Forelimb muscle (tissue), 1 donor: ENCODE measurements around the gene CCDC124. TPM values are rescaled to one million over a fixed set of nuclear protein-coding genes. Genes with fewer than 3 reads are reported as not detected.

ENCODE experiments used
- DNase-seq: peaks from one replicate; pipeline ENCODE4 v3.0.0-alpha.2; 2013; ENCODE audit warnings: low read depth
- polyA plus RNA-seq: library from polyadenylated mRNA; unstranded; fragments of 120-200 nt; gene quantifications from one replicate; pipeline ENCODE4 v1.2.1, GENCODE V29; 2013; ENCODE audit not compliant: insufficient read length

The CCDC124 gene
- polyA plus RNA-seq, 1 donor: 54.8 TPM

GRCh38 chr19:17953316-17953801, 20.5 kb downstream of the CCDC124 start:
- no peak for DNase-seq

GRCh38 chr19:17953869-17954268, 21.1 kb downstream of the CCDC124 start:
- no peak for DNase-seq

DNA sequence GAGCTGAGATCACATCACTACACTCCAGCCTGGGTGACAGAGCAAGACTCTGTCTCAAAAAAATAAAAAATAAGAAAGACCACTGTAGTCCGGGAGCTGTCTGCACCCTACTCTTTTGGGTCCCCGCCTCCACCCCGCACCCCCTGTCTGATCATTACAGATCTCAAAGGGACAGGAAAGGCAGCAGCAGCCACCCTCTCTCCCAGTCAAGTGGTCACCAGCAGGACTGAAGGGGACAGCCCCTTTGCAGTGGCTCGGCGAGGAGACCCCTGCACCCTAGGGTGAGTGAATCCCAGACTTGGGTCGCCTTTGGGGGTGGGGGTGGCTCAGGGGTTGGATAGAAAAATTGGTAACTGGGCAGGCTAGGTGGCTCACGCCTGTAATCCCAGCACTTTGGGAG, 21.6 kb downstream of the CCDC124 start:
- DNase-seq: no peak

DNA sequence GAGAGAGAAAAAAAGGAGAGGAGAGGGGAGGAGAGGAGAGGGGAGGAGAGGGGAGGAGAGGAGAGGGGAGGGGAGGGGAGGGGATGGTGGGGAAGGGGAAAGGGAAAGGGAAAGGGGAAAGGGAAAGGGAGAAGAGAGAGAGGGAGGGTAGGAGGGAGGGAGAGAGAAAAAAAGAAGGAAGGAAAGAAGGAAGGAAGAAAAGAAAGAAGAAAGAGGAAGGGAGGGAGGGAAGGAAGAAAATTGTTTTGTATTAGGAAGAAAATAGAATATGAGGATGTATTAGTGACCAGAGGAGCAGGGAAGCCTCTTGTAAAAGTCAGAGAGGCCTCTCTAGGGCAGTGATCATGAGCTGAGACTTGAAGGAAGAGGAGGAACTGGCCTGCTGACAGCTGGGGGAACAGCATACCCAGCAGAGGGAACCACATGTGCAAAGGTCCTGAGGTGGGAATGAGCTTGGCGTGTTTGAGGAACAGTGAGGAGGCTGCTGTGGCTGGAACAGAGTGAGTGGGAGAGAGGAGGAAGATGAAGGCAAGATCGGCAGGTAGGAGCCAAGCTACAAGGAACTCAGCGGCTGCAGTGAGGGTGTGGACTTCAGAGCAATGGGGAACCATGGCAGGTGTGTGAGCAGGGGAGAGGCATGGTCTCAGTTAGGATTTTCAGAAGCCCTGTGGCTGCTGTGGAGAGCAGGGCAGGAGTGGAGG, 24.5 kb downstream of the CCDC124 start:
- DNase-seq: no peak

- DNase-seq: no peak
Observed at GRCh38 chr19:17957885-17958284, 25.1 kb downstream of the CCDC124 start.

DNA sequence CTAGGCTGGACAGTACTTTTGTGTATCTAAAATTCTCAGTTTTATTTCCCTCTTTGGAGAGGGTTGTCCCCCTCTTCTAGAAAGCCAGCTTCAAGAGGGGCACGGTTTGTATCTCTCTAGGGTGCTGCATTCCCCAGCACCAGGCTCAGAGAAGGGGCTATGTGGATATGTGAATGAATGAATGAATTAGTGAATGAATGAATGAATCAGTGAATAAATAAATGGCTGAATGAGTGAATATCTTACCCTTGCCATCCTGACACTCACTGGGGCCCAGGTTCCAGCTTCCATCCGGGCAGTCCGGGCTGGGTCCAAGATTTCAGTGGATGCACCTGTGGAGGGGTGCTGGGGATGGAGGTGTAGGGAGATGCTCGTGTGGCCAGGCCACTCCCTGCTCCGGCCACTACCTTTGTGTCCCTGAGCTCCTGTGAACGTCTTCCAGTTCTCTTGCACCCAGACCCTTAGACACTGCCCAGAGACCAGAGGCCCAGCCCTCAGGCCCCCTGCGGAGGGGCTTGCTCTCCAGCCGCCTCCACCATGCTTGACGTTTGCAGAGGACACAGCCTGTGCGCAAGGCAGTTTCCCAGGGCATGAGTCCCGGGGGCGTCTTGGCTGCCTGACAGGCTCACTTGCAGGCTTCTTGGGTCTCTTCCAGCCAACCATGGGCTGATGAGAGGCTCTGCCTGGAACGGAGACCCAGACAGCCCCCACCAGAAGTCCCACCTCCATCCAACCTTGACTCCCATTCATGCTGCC, 31.3 kb downstream of the CCDC124 start:
- DNase-seq: no peak

DNA sequence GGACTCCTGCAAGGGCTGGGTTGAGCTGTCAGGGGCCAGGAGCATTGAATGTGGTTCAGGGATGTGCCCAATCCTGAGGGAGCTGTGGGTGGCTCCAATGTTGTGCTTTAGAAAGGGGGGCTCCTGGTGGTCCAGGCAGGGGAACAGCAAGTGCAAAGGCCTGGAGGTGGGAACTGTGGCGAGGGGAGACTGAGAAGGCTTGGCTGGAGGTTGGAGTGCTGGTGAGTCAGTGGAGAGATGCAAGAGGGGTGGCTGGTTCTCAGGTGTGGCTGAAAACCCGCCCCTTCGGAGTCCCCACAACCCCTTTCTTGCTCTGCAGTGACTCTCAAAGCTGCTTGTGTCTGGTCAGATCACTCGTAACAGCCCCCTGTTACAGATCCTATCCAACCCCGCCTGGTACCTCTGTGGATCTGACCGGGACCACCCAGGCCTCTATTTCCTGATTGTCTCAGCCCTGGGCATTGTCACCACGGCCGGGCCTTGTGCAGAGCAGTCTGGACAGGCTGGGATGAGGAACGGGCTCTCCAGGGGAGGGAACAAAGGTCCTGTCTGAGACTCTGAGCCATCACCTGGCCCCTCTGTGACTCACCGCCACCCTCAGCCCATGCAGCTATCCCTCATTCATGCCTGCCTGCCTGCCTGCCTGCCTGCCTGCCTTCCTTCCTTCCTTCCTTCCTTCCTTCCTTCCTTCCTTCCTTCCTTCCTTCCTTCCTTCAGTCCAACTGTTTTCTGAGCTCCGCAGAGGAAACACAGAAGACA, 32.7 kb downstream of the CCDC124 start:
- no peak for DNase-seq

DNA sequence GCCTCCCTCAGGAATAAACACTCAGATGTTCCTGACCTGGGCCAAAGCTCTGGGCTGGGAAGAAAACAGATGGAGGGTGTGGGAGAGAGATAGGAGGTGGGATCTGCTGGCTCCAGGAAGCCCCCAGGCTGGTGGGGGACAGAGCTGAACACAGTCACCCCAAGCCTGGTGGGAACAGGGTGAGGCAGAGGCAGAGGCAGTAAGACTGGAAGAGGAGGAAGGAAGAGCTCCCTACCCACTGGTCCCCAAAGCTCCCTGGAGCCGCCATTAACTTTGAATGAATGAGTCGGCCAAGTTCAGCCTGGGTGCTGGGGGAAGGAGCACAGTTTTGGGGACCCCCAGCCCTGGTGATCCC, 33.3 kb downstream of the CCDC124 start:
- DNase-seq: no peak

DNA sequence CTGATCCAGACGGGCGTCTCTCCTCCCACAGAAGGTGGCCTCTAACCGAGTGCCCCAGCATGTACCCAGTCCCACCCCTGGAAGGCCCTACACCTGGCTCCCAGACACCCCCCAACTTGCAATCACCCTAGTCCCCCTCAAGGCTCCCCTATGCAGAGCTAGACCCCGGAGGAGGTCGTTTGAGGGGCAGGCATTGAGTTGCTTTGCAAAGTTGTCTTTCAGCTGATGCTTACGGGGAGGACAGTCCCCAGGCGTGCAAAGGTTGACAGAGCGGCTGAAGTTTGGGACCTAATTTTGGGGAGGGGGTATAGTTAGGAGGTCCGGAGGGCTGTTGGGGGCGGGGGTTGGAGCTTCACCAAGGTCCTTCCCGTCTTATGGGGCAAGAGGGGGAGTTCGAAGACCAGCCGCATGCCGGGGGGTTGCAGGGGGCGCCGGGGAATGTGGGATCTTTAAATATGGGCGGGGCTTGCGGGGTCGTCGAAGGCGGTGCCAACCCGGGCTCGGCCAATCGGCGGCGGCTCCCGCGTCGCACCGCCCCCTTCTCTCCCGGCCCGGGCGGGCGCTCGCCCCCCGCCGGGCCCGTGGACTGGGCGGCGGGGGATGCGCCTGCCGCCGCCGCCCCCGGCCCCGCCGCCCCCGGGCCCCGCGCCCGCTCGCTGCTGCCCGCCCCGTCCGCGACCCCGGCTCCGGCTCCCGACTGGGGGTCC, 33.9 kb downstream of the CCDC124 start, which contains the start of gene KCNN1:
Gene KCNN1 (plus strand): TSS at position 558 of the 707 bp plus-strand sequence. CDS start 6,782 bp downstream, outside the sequence.
- no peak for DNase-seq

GRCh38 chr19:17967257-17968051, 34.6 kb downstream of the CCDC124 start:
- no peak for DNase-seq

- no peak for DNase-seq
Observed at GRCh38 chr19:17968362-17968761, 35.5 kb downstream of the CCDC124 start.

DNA sequence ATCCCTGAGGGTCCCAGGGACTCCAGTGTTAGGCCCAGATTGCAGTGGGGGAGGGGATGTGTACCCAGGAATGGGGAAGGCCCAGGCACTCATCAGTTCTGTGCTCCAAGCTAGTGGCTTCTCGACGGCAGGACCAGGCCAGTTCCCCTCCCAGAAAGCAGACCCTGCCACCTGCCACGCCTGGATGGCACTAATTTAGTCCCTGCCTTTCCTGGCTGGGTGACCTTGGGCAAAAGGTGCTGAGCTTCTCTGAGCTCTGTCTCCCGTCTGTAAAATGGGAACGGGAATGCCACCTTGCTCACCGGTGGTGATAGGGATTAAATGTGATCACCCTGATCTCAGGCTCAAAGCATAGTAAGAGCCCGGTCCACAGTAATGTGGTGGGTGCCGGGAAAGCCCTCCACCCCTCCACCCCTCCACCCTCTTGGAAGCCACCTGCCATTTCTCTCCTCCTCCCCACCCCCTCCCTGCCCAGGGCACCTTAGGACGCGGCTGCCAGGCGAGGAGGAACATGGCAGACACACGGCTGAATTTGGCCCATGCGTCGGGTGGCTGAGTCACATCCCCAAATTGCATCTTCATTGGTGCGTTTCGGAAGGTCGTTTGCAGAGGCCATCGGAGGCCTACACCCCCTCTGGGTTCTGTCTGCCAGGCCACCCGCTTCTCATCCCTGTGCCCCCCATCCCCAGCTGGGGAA, 36.4 kb downstream of the CCDC124 start:
- no peak for DNase-seq

DNA sequence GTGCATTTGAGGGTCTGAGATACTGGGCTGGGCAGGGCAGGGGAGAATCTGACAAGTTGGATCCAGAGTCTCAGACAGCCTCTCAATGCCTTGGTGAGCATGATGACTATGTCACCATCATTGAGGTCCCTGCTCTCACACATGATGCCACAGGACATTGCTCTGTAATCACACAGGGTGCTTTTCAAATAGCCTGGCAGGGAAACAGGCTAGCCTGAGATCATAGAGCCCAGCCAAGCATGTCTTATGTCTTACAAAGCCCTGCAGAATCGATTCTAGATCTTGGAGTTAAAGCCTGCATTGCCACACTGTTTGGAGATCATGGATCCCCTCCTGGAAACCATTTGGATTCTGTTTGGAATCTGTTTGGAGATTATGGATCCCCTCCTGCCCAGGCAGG, 39.4 kb downstream of the CCDC124 start:
- DNase-seq: no peak

DNA sequence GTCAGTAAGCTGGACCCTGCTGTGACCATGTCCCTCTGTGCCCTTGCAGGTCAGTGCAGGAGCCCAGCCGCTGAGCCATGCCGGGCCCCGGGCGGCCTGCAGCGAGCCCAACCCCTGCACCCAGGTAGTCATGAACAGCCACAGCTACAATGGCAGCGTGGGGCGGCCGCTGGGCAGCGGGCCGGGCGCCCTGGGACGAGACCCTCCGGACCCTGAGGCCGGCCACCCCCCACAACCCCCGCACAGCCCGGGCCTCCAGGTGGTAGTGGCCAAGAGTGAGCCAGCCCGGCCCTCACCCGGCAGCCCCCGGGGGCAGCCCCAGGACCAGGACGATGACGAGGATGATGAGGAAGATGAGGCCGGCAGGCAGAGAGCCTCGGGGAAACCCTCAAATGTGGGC, 40.9 kb downstream of the CCDC124 start:
- no peak for DNase-seq

DNA sequence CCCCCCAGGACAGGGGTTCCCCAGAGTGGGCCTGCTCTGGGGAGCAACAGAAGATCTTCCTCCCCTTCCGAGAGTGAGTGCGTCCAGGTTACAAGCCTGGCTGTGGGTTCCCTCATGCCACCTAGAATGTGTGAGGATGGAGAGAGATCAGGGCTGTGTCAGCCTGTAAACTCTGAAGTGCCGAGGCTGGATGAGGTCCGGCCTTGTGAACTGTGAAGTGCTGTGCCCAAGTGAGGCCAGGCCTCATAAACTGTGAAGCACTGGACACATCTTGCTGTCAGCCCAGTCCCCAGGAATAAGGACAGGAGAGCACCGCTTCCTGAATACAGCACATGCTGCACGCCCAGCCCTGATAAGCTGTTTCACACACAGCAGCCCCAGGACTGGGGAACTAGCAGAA, 41.7 kb downstream of the CCDC124 start:
- no peak for DNase-seq

GRCh38 chr19:17975032-17975431, 42.2 kb downstream of the CCDC124 start:
- no peak for DNase-seq

DNA sequence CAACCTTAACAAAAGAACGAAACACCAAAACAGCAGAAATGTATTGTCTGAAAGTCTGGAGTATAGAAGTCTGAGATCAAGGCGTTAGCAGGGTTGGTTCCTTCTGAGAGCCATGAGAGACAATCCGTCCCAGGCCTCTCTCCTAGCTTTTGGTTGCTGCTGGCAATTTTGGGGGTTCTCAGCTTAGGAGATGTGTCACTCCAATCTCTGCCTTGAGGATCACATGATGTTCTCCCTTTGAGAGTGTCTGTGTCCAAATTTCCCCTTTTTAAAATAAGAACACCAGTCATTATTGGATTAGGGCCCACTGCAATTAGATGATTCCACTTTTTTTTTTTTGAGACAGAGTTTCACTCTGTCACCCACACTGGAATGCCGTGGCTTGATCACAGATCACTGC, 44.2 kb downstream of the CCDC124 start:
- no peak for DNase-seq

GRCh38 chr19:17977488-17977887, 44.7 kb downstream of the CCDC124 start:
- no peak for DNase-seq

- DNase-seq: no peak
Observed at GRCh38 chr19:17981611-17982010, 48.8 kb downstream of the CCDC124 start.

- DNase-seq: no peak
Observed at GRCh38 chr19:17982430-17982829, 49.6 kb downstream of the CCDC124 start.
